ENCODE data around the gene KIF18A. TPM values are rescaled to one million over a fixed set of nuclear protein-coding genes. Genes with fewer than 3 reads are reported as not detected.

KIF18A gene
- total RNA-seq, 1 experiment from 2014 or later = 35.1 TPM

DNA sequence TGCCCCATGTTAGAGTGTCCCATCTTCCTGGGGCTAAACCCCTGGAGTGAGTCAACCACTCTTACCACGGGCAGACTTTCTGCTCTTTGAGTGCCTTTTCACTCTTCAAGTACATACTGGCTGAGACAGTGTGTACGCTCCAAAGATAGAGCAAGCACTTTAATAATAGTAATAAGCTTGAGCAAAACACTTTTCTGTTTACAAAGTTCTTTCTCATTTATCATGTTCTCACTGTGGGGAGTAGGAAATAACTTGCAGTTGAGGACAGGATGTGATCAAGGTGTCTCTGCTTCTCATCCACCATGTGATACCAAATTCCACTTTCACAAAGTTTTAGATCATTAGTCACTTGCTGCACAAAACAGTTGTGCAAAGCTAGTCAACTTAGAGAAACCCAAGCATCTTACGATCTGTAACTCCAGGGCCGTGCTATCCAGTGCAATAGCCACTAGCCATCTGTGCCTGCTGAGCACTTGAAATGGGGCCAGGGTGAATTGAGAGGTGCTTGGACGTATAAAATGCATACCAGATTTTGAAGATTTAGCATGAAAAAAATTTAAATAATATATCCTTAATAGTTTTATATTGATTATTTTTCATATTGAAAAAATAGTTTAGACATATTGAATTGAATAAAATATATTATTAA, 135.3 kb downstream of the KIF18A start:
- DNase-seq (ENCODE audit: extremely low read depth, low read depth) = no peak

DNA sequence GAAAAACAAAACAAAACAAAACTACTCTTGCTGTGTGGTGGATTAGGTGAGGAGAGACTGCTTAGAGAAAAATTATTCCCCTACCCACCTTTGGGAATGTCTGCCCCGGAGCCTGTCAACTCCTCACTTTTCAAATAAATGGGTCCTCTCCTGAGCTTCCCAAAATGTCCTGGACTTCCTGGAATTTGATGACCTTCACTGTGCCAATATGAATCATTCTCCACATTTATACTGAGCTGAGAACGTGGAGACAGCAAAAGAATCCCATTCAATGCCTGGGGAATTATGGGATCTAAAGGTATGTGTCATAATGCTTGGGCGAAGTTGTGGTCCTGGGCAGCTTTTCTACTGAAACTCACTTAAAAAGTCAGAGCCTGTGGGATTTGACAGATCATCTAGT, 136.8 kb downstream of the KIF18A start:
- no peak for DNase-seq (ENCODE audit: extremely low read depth, low read depth)

Small RNA genes within 50 kb of the gene (small RNA-seq; reads per million reads assigned to genes)
- 0 reads per million in 2 experiments for gene AC023206.1
- gene MIR610 = 0 to 0.12 reads per million in 2 experiments

Other genes with a start within 250 kb of the KIF18A start
- 20.6 and 26.8 TPM in 2 replicates for gene METTL15, start 232 bp upstream of the KIF18A start, total RNA-seq (2014; rRNA removed; shearing (Covaris generic))

Measured in NCI-H460 (cell line).